HG03196 (cell line): ENCODE results near the gene C15orf62.

Experiments
- ATAC-seq: cut with Tn5 transposase; IDR thresholded peaks from one replicate; pipeline ENCODE4 v1.9.1; 2021; ENCODE audit not compliant: unreplicated experiment

The C15orf62 gene

DNA sequence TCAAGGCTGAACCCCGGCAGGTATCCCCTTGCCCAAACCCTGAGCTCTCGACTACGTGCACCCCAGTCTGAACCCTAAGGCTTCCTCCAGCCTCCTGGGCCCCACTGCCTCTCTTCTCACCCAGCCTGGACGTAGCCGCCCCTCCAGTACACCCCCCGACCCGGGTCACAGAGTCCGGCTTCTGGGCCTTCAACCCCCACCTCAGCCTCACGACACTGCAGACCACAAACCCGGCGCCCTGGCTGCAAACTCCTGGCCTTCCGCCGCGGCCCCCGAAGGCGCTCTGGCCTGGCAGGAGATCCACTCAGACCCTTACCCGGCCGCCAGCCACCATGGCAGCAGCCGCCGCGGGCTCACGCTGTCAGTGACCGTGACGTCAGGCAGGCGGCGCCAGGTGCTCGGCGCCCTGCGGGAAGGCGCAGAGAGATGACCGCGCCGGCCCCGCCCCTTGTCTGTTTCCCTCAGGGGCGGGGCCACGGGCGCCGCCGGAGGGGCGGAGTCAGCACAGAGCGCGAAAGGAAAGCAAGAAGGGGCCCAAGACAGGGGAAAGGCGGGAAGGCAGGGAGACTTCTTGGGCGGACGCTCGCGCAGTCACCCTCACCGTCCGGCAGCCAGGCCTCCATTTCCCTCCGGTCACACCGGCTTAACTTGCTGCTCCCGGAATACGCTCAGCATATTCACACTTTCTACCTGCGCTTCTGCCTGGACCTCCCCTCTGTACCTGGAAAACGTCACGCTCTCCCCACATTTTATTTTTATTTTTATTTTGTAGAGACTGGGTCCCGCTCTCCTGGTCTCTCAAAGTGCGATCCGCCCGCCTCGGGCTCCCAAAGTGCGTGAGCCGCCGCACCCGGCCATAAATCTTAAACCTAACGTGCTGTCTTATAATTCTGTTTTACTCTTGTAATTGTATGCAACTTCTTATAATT lies 14.6 kb upstream of the C15orf62 start, which contains the start of gene RMDN3:
TSS of gene RMDN3 (minus strand) at position 372 of the 929 bp plus-strand sequence. CDS start 471 bp downstream, outside the sequence.
- peak; percentile 84 for ATAC-seq

DNA sequence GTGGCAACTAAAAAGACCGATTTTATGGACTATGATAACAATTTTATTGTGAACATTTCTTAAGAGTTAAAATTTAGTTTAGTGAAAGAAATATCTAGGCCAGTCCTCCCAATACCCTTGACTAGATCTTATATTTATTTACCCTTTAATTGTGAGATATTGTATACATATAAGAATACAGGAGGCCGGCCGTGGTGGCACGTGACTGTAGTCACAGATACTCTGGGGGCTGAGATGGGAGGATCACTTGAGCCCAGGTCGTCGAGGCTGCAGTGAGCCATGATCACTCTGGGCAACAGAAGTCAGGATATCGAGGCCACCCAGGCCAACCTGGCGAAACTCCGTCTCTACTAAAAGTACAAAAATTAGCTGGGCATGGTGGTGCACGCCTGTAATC lies 14.0 kb upstream of the C15orf62 start:
- ATAC-seq, result no peak

DNA sequence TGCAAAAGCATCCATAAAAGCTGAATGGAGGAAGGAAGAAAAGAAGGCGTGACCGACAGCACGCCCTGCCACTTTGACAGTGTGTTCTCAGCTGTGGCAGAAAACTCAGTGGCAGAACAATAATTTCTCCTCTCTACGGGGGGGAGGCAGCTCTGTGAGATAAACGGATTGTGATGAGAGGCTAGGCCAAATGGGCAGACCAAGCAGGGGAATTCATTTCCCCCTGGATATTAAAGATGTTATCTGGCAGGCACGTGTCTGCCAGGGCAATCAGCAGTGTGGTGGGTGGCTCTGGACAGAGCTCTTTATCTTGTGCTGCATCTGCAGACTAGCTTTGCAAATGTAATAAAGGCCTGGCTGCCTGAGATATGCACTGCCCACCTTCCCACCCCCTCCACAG lies 12.8 kb upstream of the C15orf62 start:
- no peak for ATAC-seq

DNA sequence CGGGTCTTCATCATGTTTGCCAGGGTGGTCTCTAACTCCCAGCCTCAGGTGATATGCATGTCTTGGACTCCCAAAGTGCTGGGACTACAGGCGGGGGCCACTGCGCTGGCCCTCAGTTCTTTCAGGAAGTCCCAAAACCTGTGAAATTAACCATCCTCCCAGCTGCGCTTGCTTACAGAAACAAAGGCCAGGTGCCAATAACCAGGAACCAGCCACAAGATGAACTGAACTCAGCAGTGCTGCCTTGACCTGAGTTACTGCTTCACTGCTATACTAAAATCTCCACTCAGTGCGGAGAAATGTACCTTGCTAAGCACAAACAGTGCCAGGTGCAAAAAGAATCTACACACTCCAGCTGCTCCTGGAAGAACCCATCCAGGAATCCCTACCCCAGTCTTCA lies 9.8 kb upstream of the C15orf62 start:
- no peak for ATAC-seq

DNA sequence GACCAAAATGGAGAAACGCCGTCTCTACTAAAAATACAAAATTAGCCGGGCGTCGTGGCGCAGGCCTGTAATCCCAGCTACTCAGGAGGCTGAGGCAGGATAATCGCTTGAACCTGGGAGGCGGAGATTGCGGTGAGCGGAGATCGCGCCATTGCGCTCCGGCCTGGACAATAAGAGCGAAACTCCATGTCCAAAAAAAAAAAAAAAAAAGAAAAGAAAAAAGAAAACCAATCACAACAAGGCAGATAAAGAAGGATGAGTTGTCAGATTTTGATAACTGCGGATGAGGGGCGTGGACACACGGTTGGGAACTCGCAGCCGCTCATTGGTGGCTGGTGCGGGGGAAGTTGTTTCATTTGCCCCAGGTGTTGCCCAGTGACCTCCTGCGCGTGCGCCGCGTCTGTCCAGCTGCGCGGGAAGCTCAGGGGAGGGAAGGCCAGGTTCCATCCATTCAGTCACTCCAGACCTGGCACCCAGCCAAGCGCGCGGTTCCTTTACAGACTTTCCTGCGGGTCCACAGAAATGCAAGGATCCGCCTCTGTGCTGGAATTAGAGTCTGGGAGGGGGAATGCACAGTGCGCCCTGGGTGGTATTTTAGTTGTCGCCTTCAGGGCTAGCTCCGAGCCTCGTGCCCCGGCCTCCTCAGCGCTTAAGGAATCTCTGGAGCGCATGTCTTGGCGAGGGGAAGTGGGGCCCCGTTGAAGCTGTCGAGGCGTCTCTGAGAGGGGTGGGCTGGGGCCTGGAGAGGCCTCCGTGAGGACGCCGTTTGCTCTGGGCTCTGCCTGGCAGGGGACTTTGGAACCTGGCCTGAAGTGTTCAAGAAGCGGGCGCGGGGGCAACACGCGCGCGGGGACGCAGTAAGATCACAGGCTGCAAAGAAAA lies 6.6 kb upstream of the C15orf62 start:
- no peak for ATAC-seq

DNA sequence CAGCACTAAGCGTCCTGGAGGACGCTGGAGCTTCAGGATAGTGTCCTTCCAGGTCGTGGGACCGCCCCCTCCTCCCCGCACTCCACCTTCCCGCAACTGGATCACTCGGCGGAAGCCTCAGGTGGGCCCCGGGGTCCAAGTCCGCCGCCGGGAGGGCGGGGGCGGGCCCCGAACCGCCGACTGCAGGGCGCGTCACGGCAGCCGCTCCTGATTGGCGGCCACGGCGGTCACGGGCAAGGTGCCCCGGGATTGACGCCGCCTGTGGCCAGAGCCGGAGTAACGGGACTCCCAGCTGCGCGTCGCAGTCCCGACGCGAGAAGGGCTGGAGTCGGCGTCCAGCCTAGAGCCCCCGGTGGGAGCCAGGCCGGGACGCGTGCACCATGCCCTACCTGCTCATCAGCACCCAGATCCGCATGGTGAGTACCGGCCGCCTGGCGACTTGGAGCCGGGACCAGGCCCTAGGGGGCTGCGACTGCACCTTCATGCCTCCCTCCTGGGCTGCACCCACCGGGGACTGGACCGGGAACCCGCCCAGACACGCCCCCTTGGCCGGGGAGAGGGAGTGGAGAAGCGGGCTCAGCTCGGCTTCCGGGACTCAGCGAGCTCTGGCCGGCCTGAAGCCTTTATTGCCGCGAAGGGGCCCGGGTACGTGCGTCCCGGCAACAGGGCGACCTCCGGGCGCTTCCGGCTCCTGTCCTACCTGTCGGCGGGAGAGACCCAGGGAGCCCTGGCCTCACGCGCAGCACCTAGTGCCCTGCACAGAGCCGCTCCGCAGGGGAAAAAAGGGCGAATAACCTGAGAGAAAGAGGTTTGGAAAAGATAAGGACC lies 5.8 kb upstream of the C15orf62 start, which contains the start of gene GCHFR:
TSS of gene GCHFR (plus strand) at position 268 of the 828 bp plus-strand sequence. CDS start at position 381, 113 bp downstream.
- no peak for ATAC-seq

DNA sequence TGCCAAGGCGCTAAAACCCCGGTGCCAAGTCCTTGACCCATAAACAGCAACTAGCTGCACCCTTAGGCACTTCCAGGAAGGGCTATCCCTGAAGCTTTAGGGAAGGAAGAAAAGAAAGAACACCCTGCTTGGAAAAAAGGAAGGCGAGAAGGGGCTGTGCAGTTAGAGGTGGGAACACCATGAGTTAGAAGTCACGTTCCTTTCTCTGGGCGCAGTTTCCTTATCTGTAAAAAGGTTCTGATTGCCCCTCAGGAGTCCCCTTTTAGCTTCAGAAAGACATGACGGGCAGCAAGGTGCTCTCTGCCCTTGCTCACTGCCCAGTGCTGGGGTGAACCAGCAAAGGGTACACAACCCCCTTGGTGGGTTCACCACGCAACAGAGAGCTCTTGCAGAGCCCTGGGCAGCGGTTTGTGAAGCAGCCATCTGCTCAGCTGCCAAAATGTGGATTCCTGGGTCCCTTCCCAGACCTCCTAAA lies 5.1 kb upstream of the C15orf62 start:
- no peak for ATAC-seq

DNA sequence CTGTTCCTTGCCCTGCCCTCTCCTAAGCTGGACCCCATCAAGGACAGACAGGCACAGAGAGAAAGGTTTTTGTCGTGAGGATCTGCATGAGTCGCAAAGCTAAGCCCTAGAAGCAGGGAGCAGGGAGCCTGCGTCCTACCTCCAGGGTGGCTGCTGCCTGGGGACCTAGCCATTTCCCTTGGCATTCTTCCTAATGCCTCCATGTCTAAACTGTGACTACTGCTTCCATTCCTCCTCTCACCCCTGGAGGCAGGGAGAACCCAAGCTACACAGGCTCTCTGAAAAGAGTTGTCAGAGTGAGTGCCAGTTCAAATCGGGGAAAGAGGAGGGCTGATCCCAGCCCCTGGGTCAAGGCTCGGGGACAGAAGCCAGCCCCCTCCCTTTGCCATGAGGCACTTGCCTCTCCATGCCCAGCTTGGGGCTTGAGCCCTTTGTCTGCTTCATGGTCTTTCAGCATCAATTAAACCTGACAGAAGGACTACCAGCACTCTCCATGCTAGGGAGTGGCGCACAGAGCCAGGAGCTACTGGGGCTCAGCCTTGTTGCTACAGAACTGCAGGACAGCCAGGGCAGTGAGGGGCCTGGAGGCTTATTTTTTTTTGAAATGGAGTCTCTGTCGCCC lies 3.5 kb upstream of the C15orf62 start:
- no peak for ATAC-seq

DNA sequence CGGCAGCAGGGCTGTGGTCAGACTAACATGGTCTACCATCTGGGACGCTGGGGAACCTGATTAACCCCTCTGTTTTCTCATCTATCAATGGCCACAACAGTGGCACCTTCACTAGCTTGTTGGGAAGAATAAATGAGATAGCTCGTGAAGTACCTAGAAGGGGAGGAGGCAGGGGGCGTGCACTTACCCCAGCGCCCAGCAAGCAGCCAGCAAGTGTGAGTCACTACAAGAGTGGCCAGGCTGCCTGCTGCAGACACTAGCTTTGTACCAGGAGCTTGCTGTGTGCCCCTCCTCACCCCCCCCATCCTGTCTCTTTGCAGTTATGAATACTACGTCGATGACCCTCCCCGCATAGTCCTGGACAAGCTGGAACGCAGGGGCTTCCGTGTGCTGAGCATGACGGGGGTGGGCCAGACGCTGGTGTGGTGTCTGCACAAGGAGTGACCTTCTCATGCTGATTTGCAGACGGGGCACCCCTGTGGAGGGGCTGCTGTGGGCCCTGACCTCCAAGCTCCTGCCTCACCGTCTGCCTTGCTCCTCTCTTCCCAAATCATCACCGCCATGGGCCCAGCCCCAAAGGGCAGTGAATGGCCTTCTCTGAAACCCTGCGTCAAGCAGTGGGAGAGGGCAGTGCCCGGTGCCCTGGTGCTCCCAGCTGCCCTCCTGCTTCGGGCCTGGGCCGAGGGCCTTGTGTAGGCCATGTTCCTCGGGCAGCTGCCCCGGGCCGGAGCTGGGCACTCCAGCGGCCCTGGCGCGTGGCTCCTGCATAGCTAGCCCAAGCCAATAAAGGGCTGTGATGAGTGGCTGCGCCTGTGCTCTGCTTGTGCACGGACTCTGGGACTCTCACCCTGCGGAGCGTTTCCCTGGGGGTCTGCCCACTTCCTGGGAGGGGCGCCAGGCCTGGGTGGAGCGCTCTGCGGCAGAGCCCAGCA lies 2.6 kb upstream of the C15orf62 start:
- ATAC-seq, result no peak

DNA sequence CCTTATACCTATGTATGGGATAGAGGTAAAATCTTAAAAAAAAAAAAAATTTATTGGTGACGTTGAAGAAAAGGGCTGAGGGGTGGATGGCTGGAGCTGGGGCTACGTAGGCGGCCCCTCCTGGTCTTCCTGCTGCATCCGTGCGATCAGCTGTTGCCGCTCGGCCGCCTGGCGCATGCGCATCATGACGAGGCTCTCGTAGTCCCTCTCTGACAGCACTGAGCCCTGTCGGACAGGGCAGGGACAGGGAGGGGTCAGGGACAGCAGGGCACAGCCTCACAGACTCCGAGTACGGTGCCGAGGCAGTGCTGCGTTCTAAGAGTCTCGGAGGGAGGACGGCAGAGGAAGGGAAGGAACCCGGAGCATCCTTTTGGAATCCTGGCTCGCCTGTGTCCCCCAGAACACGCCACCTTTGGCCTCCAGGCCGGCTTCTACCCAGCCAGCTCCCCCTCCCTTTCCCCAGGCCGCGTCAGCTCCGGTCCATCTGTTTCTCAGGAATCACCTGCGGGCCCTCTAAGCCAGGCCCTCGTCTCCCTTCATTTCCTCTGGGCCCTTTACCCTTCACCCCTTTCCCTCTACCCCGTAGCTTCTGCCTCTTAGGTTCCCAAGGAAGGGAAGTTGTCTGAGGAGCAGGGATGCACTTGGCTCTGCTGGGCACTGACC lies 1.8 kb upstream of the C15orf62 start:
- no peak for ATAC-seq

DNA sequence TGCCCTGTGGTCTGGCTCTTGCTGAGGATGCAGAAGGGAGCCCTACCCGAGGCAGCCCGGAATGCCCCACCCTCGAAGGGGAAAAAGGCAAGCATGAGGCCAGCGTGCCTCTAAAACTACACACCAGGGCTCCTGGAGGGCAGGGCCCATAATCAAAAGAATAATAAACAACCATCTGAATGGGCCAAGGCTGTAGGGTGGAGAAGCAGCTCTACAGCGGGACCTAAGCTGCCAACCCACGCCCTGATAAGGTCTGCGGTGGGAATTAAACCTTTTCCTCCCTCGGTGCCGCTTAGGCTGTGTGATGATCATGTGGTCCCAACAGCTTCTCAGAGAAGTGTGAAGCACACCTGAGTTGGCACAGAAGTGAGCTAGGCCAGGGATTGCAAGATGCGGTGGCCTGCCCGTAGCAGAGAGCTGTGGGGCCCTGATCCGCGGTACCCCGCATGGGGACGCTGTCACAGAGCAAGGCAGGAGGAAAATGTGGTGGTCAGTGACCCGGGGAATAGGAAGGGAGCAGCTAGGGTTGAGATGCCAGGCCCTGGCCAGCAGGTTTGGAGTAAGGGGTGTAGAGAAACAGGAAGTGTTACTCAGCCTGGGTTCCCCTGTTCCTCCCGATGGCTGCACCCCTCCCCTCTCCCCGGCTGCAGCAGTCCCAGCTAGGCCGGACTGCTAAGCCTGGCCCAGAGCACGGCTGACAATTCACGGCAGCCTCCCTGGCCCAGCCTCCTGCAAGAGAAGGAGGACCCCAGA lies 1.1 kb upstream of the C15orf62 start:
- no peak for ATAC-seq

DNA sequence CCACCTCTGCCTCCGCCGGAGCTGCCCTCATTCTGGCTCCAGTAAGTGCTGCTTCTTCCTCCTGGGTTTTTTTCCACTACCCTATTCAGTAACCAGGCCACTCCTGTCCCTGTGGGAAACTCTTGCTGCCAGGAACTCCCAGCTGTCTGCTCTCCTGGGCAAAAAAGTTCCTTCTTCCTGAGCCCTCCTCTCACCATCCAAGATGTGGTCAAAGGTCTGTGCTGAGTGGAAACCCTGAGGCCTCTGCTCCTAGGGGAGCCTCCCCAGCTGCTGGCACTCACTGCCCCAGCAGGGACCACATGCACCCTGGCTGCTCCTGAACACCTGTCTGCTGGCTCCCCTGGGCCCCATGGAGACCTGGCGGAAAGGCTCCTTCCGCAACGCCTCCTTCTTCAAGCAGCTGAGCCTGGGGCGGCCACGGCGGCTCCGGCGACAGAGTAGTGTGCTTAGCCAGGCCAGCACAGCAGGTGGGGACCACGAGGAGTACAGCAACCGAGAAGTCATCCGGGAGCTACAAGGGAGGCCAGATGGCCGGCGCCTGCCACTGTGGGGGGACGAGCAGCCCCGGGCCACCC lies 454 bp downstream of the C15orf62 start:
- ATAC-seq, result no peak

DNA sequence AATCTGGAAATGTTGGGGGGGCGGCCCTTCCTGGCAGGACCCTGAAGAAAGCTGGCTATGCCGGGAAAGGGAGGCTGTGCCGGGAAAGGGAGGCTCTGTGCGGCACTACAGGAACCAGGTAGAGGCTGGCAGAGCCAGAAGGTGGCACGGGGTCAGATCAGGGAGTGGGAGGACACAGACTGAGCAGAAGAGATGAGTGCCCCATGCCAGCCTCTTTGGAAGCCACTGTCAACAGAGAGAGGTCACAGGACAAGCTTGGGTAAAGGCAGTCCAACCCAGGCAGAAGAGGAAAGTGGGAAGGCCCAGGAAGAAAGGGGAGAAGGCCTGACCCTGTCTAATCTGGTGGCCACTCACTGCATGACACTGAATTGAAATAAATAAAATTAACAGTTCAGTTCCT lies 1.5 kb downstream of the C15orf62 start:
- ATAC-seq, result no peak

DNA sequence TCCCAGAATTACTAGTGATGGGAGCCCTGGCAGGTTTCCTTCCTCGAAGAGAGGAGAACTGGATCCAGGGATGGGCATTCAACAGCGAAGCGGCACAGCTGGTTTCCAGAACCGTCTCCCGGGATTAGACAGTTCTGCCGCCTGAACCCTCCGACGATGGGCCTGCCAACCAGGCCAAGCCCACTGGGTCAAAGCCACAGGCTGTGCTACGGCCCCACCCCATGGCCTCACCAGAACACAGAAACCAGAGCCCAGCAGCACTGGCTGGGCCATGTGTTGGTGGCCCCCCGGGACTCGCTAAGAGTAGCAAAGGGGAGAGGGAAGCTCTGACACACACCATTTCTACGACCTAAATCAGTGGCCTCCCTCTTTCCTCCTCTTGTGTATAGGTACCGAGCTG lies 2.2 kb downstream of the C15orf62 start:
- ATAC-seq, result no peak

DNA sequence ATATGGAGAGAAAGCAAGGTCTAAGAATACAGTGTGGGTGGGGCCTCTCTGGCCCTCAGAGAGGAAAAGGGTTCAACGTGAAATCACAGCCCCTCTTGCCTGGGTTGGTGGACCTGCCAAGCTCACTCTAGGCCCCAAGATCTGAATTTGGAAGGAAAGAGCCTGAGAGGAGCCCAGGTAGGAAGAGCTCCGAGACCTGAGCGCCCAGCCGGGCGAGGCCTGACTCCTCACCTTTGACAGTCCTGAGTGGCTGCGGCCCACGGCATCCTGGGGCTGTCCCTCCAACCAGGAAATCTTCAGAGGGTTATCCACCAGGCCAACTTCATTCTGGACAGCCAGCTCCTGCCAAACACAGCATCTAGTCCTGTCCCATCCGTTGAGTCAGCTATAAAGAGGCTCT lies 3.7 kb downstream of the C15orf62 start:
- no peak for ATAC-seq

DNA sequence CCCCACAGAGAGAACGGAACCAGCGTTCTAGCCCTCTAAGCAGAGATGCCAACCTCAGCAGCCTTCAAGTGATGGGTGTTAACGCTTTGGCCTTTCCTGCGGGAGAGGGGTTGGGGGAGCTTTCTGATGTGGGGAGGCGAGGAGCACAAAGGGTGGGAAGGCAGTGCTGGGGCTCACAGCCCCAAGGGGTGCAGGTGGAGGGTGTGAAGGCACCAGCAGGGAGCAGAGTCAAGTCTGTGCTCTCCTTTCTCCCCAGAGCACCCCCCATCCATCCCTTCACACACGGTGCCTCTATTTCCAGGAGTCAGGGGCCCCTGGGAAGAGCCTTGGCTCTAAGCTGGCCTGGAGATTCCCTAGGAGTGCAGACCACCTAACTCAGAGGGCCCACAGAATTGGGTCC lies 4.1 kb downstream of the C15orf62 start:
- ATAC-seq, result no peak

DNA sequence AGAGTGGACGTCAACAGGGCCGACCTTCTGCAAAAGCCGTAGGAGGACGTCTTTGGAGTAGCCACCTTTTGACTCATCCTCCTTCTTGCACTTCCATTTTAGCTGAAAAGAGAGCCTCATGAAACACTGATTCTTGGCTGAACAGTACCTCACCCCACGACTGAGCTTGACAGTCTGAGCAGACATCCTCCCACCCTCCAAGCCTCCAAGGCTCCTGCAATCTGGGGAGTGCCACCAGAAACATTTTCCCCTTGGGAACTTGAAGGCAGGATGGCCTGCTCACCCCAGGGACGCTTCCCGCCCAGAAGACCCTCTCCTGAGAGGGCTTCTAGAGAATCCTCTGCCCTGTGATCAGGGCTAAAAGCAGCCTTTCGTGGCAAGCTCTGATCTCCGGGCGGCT lies 5.2 kb downstream of the C15orf62 start:
- ATAC-seq, result no peak
